Measurements from ENCODE around the gene PREX1.
A peak's percentile ranks its signal among the peaks of the same experiment; 100 is the strongest.

The PREX1 gene

GRCh38 chr20:48630342-48631075, 197.3 kb downstream of the PREX1 start:
- DNase-seq, result no peak

GRCh38 chr20:48629960-48630315, 197.9 kb downstream of the PREX1 start:
- DNase-seq, result no peak

- DNase-seq, result no peak
Observed at GRCh38 chr20:48629069-48629959, 198.5 kb downstream of the PREX1 start.

DNA sequence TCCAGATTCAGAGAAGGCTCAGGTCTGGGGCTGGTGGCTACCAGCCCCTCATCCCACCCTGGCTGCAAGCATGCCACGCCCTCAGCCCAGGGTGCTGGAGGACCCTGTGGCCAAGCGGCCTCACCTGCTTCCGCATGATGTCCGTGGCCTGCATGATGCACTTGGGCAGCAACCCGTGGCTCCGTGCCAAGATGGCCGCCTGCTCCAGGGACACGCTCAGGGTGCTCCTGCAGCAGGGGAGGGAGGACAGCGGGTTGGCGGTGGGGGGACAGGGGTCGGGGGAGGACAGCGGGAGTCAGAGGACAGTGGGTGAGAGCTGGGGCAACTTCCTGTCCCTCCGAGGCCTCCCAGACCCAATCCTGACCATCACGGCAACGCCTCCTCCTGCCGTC, 200.1 kb downstream of the PREX1 start:
- no peak for DNase-seq

- no peak for DNase-seq
Observed at GRCh38 chr20:48626938-48627736, 200.7 kb downstream of the PREX1 start.

DNA sequence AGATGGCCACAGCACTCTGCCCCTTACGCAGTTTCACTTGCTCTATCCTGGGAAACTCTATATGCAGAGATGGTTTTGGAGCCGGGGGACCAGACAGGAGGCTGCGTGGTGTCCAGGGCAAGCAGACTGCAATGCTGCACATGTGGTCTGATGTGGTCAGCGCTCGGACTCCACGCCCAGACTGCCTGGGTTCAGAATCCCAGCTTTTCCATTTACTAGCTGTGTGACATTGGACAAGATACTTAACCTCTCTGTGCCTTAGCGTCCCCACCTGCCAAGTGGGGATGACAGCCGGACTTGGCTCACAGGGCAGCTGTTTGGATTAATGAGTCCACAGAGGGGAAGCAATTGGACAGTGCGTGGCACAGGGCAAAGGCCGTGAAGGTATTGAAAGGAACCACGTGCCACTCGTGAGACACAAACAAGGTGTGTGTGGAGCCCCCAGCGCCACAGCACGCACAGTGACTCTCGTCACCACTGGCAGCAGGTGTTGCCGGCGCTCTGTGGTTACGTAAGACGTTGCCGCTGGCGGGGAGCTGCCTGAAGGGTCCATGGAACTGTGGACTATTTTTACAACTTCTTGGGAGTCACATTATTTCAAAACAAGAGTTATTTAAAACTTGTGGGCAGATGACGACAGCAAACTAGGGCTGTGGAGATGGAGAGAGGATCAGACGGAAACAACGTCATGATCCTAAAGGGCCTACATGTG, 201.4 kb downstream of the PREX1 start:
- no peak for DNase-seq

- DNase-seq, result no peak
Observed at GRCh38 chr20:48625136-48625900, 202.5 kb downstream of the PREX1 start.

DNA sequence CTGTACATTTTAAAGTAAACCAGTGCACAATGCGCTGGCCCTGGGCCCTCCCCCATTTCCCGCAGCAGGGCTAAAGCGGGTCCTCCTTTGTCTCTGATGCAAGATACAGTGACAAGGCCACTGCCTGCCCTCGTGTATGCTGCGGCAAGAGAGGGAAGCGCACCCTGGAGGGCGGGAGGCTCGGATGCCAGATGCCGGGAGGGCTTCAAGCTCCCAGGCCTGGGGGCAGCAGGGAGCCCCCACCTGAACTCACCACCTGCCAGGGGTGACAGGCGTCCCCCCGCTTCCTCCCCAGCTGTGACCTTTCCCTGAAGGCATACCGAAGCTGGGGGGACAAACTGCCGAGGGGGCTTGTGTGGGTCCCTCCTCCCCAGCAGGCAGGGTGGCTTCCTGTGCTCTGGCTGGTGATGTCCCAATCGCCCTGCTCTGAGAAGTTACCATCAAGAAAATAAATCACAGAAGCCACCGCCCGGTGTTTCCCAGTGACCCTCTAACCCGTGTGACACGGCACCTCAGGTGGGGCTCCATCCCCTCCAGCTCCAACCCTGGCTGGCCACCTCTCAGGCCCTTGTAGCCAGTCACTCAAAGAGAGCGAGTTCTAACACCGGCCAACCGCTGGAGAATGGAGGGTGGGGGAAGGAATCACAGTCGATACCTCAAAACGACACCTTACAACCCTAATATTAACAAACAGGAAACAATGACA, 203.3 kb downstream of the PREX1 start:
- DNase-seq, result no peak

DNA sequence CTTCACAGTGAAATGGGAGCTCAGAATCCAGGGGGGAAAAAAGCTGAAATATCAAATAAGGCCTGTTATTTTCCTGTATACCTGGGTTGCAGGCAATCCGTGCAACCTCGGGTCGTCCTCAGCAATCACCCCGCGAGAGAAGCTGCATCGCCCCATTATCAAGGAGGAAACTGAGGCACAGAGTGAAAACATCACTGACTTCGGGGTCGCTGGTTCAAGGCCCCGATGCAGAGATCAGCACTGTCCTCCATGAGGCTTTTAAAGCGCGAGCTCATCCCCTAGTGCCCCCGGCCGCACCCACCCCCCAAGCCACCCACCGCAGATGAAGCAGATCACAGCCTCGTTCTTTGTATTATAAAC, 203.9 kb downstream of the PREX1 start:
- DNase-seq, result no peak

DNA sequence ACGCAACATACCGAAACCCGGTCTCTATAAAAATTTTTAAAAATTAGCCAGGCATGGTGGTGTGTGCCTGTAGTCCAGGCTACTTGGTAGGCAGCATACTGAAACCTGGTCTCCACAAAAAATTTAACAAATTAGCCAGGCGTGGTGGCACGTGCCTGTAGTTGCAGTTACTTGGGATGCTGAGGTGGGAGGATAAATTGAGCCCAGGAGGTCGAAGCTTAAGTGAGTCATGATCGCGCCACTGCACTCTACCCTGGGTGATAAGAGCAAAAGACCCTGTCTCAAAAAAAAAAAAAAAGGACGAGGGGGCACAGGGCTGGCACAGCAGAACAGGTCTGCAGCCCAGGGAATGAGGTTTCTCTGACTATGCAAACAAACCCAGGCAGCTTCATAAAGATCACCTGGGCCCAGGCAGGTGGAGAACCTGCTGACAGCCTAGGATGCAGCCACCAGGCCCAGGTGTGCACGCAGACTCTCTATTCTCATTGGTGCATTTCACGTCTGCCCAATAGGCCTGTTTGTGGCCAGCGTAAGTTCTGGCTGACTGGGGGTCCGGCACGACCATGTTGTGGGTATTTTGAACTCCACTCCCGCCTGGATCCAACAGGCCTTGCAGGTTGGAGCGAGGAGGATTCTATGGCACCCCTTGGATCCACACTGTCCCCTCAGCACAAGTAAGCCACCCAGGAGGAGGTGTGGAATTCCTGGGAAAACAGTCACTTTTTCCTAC, 204.5 kb downstream of the PREX1 start:
- DNase-seq, result no peak

DNA sequence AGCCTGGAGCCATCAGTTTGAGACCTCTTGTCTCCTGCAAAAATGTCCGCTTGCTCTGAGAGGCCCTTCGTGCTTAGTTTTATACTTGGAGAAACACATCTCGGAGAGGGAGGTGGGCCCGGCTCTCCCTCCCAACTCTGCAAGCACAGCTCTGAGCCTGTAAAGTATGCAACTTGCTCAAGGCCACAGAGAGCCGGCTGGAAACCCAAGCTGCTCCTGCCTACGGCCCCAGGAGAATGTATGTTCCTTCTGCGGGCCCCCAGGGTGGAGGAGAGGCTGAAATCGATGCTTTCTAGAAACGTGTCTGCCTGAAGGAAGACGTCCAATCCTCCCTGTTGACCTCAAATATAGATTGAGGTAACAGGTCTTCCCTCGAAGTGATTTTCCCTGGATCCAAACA, 205.4 kb downstream of the PREX1 start:
- no peak for DNase-seq

DNA sequence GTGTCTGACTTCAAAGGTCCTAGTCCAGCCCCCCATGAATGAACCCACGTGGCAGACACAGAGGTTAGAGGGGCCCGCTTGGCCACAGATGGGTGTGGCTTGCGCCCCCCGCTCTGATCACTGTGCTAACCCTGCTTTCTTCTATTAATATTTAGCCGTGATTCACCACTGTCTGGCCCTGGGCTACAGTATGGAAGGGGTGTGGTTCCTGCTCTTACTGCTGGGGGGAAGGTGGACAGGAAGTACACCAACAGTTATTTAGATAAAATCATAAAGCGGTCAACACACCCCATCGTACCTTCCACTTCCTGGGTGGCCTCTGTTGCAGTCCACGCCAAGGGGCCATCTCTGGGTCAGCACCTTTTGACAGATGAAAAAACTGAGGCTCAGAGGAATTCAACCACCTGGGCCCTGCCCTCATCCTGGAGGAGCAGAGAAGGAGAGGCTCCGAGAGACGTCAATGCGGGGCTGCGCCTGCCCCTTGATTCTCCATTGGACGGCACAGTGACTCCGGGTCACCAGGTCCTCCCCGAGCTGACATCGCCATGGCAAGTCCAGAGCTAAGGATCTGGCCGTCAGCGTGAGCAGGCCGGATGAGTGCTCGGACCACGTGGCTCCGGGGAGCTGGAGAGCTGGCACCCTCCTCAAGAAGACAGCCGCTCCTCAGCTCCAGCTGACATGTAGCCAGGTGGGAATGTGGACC, 206.3 kb downstream of the PREX1 start:
- DNase-seq, result no peak

DNA sequence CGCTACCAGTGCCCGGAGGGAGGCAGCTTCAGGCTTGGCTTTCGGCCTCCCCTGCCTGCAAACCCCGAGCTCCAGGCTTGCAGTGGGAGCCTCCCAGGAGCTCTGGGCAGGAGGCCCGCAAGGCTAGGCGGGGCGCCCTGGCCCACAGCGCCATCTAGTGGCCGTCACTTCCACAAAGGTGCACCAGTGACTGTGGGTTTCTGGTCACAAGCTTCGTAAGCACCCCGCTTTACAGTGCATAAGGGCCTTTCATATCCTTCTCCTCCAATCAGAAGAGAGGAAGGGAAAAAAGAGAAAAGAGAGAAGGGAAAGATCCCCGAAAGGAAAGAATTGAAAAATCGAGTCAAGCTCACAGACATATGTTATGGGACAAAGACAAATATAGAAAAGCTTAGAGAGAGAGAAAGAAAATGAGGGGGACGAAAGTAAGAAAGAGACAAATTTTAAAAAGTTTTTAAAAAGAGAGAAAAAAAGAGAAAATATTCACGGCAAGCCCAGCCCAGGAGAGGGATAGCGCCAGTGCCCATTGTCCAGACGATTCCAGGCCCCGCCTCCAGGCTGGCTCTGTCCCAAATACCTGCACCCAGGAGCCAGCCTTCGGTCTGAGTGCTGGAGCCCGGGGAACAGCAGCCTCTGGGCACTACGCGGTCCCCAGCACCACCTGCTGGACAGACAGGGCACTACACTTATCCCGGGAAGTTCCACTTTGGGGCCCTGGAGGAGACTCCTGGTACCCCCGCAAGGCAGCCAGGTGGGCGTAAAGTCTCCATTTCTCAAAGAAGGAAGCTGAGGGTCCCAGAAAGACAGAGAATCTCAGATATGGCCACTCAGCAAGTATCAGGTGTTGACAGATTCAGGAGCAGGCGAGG, 207.1 kb downstream of the PREX1 start:
- peak; percentile 61 for DNase-seq

DNA sequence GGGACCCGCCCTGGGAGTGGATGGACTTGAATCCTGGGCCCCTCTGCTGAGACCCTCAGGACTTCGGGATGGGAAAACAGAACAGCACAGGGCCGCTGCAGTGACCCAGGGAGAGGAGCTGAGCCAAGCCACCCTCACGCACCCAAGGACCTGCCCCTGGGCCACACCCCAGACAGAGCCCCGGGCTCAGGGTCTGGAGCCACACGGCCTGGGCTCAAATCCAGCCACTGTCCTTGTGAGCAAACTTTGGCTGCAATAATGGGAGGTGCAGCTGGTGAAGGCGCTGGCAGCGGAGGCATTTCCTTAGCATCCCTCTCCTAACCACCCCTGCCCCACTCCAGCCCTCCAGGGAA, 207.7 kb downstream of the PREX1 start:
- DNase-seq, result no peak

DNA sequence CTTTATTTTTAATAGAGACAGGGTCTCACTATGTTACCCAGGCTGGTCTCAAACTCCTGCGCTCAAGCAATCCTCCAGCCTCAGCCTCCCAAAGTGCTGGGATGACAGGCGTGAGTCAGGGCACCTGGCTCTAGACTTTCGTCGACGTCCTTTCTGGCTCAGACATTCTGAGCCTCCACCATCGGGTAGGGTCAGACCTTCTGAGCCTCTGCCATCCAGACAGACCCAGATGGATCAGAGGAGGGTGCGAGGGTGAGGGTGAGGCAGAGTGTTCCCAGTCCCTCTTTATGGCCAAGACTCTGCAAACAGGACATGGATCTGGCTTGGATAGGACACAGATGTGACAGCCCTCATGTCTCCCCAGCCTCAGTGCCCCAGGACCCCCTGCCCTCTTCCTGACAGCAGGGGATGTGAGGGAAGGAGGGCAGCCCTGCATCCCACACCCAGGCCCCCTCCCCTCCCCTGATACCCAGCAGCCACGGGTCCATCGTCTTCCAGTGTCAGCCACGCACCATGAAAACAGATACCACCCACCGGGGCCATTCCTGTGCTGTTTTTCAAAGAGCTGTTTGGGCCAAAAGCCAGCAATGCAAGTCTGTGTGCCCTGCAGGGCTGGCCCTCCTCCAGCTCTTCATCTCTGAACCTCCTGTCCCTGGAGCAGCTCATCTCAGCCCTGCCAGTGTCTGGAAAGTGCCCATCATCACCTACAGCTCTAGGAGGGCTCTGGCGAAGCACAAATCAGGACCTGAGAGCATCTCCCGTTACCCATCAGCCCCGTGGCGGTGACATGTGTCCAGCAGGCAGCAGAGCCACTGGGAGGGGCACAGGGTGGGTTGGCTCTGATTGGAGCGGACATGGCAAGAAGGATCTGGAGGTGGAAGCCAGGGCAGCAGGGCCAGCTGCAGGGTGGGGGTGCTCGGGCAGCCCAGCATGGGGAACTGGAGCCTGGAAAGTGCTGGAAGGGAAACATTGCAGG, 208.4 kb downstream of the PREX1 start:
- no peak for DNase-seq

GRCh38 chr20:48618631-48619030, 209.2 kb downstream of the PREX1 start:
- no peak for DNase-seq

DNA sequence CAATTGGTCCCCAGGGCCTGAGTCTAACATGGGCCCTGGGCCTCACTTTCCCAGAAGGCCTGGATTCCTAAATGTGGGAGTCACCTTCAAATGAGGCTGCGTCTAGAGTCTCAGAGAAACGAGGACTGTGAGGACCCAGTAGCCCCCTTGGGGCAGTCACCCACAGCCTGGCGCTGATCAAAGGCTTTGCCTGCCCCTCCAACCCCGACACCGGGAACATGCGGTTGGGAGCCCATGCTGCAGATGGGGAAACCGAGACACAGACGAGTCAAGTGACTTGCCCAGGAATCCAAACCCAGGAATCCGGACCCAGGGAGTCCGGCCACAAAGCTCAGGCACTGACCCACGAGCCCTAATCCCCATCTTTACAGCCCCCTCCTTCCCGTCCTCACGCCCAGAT, 209.7 kb downstream of the PREX1 start:
- no peak for DNase-seq

DNA sequence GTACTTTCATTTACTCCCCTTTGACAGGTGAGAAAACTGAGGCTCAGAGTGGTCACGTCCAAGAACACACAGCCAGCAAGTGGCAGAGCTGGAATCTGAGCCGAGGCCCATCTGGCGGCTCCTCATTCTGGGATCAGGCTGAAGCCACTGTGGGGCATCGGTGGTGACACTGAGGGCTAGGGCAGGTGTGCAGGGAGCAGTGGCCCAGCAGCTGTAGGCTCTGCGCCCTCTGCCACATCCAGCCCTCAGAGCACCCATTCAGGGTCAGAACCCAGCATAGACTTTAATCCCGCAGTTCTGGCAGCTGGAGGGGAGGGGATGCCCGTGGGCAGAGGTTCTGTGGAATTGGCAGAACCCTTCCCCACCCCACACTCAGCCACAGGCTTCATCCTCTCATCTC, 210.3 kb downstream of the PREX1 start:
- DNase-seq, result no peak
